Measurements from ENCODE around the gene OSCAR.

Gene OSCAR

DNA sequence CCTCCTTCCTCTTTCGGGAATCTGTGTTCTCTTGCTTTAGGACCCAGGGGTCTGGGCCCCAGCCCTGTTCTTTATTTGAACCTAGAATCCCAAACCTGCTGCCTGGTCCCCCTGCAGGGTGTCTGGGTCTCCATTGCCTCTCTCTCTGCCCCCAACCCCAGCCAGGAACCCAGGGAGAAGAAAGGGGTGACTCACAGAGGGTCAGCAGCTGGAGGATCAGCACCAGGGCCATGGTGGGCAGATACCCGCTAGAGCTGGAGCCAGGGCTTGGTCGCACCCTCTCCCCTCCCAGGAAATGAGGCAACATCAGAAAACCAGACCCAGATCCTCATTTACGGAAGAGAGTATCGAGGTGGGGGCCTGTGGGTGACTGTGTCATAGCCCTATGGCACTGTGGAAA, at the start of gene OSCAR:
Gene OSCAR, minus strand, starts transcription at position 243 of the 400 bp plus-strand sequence. Its CDS starts 11 bp downstream, at position 232.
- no peak for ATAC-seq

DNA sequence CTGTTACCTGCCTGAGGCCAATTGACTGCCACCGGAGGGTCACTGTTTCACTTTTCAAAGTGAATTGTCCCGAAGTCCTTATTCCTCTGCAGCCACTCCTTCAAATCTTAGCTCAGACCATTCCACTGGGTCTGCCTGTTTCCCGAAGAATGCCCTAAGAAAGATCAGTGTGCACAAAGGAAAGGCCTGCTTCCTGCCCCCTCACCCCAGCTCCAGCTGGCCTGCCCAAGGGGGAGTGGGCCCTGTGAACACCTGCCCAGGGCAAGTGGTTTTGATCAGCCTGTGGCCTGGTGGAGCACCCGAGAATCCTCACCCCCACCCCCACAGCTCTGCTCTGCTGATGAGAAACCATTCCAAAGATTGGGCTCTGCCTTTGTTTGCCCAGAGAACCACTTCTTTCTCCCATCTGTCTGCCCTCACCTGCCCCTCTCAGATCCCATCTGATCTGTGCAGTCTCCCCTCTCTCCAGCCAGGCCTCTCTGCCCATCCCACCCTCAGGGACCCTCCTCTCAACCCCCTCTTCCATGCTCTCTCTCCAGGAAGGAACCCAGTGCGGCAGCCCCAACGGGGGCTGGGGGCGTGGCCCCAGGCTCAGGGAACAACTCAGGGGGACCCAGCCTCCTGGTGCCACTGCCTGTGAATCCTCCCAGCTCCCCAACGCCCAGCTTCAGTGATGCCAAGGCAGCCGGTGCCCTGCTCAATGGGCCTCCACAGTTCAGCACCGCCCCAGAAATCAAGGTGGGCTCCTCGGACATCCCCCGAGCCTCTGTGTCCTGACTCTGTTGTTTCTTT, 48.6 kb upstream of the OSCAR start:
- ATAC-seq = no peak

GRCh38 chr19:54148158-54148557, 47.6 kb upstream of the OSCAR start:
- no peak for ATAC-seq

DNA sequence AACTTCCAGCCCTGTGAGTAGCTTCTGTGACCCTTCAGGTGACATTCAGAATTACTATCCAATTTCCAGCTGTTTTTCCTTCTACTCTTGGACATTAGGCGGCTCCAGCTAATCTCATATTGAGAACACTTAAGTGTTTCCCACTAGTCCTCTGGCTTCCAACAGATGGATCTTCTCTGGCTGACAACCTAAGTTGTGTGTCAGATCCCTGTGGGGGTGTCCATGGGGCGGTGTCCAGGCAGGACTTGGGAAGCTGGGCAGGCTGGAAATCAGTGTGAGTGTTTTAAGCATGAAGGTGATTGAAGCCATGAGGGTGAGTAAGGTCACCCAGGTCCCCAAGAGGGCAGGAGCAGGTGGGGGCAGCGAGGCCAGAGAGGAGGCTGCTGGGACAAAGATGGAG, 47.1 kb upstream of the OSCAR start:
- ATAC-seq = no peak

DNA sequence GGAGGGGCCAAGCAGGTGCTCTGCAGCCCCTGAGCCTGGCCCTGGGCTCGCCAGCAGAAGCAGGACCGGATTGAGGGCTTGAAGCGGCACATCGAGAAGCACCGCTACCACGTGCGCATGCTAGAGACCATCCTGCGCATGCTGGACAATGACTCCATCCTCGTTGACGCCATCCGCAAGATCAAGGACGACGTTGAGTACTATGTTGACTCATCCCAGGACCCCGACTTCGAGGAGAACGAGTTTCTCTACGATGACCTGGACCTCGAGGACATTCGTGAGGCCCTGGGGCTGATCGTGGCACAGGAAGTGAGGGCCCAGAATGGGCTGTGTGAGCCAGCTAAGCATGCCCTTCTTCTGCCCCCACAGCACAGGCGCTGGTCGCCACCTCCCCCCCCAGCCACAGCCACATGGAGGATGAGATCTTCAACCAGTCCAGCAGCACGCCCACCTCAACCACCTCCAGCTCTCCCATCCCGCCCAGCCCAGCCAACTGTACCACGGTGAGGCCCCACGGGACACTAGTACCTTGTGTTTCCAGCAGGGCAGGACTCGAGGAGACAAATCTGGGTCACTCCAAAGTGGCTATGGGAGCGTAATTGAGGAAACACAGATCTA, 45.0 kb upstream of the OSCAR start:
- ATAC-seq = no peak

GRCh38 chr19:54142166-54142780, 41.7 kb upstream of the OSCAR start:
- no peak for ATAC-seq

- no peak for ATAC-seq
Measured at GRCh38 chr19:54141356-54141755, 40.8 kb upstream of the OSCAR start.

GRCh38 chr19:54138489-54139256, 38.1 kb upstream of the OSCAR start:
- ATAC-seq = no peak

DNA sequence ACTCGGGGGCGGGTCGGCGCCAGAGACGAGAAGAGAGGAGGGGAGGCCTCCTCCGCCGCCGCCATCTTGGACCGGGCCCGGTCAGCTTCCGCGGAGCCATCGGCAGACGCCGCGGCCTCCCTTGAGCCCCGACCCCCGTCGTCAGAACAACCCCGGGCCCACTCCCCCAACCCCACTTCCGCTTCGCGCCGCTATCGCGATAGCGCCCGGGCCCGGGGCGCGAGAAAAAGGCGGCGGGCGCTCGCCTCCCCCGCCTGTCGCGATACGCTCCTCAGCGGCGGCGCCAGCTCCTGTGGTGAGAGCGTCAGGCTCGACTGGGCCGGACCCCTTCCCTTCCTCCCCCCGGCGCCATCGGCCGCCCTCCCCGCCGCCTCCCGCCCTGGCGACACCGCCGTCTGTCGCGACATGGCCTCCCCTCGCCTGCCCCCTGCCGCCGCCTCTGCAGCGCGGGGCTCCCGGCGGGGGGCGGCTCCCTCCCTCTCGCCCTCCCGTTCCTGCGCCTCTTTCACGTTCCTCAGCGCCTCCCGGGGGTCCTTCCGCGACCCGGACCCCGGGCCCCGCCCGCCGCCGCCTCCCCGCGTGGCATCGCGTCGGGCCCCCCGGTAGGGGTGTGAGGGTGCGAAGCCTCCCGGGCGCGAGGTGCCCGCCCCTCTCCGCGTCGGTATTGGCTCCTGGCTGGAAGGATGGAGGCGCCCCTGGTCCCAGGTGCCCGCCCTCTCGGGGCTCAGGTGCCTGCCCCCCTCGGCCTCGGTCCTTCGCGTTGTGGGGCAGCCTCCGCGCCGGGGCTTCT, 37.3 kb upstream of the OSCAR start, which contains the start of gene CNOT3:
Gene CNOT3, plus strand, starts transcription at position 64 of the 790 bp plus-strand sequence. CDS start 5,217 bp downstream, outside the sequence.
- no peak for ATAC-seq

GRCh38 chr19:54136864-54137698, 36.5 kb upstream of the OSCAR start:
- peak; percentile 85 to 87 for ATAC-seq

DNA sequence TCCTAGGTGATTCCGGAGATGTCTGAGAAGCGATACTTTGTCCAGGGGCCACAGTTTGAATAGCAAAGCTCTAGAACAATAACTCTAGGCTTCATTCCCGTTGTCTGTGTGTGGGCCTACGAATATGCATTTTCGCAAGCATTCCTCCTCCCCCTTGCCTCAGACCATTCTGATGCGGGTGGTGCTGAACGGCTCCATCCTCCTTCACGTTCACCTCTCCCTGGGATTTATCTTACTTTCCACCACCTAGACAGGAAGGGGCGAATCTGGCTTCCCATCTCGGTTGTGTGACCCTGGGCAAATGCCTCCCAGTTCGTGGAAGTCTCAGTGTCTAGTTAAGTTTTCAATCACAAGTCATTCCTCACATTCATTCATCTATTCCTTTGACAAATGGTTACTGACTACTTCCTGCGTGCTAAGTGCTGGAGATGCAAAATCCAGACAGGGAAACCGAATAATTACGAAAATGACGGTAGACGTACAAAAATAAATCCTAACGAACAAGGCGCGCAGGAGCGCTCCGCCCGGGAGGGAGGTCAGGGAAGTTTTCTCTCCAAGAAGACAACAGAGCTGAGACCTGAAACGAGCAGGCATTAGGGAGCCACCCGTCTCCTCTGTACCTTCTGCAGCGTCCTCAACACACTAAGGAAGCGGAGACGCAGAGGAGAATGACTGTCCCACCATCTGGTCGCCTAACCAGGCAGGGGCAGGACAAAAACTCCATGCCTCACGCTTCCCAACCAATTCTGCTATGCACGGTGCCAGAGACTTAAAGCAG, 35.7 kb upstream of the OSCAR start:
- ATAC-seq = no peak

DNA sequence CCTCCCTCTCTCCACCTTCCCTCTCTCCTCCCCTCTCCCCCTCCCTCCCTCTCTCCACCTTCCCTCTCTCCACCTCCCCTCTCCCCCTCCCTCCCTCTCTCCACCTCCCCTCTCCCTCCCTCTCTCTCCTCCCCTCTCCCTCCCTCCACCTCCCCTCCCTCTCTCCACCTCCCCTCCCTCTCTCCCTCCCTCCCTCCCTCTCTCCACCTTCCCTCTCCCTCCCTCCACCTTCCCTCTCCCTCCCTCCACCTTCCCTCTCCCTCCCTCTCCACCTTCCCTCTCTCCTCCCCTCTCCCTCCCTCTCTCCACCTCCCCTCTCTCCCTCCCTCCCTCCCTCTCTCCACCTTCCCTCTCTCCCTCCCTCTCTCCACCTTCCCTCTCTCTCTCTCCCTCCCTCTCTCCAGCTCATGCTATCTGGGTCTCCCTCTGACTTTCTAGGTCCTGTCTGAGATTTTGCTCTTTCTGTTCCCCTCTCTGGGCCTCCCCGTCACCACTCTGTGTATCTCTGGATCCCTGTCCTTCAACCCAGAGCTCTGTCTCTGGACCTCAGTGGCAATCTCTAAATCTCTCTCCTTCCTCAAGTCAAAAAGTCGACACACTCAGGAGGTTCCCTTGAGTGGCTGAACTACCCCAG, 33.5 kb upstream of the OSCAR start:
- no peak for ATAC-seq

DNA sequence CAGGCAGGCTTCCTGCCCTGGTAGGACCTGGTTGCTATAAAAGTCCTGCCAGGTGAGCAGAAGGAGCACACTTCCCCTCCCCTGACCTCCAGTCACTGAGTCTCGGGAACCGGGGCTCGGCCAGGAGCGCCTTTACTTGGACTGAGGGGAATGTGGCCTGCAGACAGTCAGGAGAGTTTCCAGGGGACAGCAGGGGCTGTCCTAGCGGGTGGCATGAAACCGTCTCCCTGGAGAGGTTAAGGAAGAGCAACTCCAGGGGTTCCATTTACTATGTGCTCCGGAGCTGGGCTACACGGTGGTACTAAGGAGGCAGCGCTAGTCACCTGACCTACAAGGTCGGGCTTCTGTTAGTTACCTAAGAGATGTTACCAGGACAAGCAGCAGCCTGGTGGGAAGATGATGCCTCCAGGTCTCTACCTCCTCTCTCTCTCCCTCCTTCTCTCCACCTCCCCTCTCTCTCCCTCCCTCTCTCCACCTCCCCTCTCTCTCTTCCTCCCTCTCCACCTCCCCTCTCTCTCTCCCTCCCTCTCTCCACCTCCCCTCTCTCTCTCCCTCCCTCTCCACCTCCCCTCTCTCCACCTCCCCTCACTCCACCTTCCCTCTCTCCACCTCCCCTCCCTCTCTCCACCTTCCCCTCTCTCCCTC, 32.8 kb upstream of the OSCAR start:
- ATAC-seq = no peak

DNA sequence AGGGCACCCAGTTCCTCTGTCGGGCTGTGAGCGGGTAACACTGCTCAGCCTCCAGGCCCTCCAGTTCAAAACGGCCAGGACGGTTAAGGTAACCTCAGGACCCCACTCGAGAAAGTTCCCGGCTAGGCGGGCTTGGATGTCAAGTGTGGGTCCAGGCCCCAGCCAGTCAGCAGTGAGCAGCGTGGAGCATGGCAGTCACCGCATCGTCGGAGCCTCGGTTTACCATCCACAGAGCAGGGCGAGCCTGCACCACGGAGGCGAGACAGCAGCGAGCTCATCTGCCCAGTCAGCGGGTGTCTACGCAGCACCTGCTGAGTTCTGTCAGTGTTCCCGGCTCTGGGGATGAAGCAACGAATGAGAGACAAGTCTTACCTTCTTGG, 29.0 kb upstream of the OSCAR start:
- no peak for ATAC-seq

DNA sequence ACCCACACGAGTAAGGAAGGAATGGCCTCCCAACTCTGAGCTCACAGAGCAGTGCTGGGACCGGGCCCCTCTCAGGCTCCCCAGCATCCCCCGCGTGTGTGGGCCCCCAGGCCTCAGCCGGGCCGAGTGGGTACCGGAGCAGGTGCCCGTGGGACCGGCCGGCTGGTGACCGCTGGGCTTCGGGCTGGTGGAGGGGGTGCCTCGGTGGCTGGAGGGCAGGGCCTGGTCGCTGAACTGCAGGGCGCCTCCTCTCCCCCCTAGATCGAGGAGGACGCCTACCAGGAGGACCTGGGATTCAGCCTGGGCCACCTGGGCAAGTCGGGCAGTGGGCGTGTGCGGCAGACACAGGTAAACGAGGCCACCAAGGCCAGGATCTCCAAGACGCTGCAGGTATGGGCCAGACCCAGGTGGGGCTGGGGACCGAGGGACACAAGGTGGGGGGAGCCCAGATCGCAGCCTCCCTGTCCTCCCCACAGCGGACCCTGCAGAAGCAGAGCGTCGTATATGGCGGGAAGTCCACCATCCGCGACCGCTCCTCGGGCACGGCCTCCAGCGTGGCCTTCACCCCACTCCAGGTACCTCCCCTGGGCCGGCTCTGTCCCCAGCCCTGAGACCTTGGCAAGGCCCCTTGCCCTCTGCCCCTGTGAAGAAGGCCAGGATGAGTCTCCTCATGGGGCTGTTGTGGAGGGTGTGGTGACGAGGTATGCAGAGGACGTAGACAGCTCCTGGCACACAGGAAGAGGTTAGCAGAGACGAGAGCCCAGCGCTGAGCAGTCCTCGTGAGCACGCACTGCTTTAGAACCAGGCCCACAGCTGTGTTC, 28.4 kb upstream of the OSCAR start:
- no peak for ATAC-seq

- no peak for ATAC-seq
Measured at GRCh38 chr19:54128441-54128725, 27.8 kb upstream of the OSCAR start.

DNA sequence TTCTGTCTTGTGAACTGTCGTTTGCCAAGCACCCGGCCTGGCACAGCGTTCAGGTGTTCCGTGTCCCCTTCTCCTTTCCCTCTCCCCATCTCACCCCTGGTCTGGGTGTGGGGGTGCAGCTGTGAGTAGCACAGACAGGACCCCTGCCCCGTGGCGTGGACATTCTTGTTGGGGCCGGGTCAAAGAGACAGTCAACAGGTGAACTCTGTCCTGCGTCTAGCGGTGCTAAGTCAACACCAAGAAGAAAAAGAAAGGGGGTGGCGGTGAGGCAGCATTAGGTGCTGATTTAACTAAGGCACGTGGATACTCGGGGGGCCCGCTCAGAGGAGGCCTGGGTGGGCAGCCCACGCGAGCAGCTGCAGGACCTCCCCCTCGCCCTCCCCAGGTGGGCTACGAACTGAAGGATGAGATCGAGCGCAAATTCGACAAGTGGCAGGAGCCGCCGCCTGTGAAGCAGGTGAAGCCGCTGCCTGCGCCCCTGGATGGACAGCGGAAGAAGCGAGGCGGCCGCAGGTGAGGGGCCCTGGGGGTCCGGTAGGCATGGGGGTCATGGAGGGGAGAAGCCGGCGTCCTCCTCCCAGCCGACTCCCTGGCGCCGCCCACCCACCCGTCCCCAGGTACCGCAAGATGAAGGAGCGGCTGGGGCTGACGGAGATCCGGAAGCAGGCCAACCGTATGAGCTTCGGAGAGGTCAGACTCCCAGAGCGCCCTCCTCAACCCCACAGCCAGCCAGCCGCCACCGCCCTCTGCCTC, 27.3 kb upstream of the OSCAR start:
- no peak for ATAC-seq

GRCh38 chr19:54125713-54126112, 25.1 kb upstream of the OSCAR start:
- ATAC-seq = no peak

Data from activated CD4-positive, CD25-positive, alpha-beta regulatory T cell treated with anti-CD3 and anti-CD28 coated beads, Interleukin-2, amount 50 U/mL, for 24 hours (primary cell).